Epithelial cell of esophagus (primary cell): ENCODE results near the gene EGFR.

ENCODE experiments used
- DNase-seq: peaks from one replicate; pipeline ENCODE4 v3.0.0; 2010; ENCODE audit warnings: low read depth
- H3K4me3 ChIP-seq: 2 replicates; pipeline ENCODE4 v1.5.1; 2011; ENCODE audit warnings: mild to moderate bottlenecking, low read length, control low read depth
- CTCF ChIP-seq: IDR thresholded peaks from 2 replicates; pipeline ENCODE4 v1.5.1; 2011; ENCODE audit warnings: low read depth, mild to moderate bottlenecking, low read length, control low read depth, inconsistent platforms; ENCODE audit not compliant: insufficient read depth; ENCODE audit errors: missing control alignments

The EGFR gene

GRCh38 chr7:55006499-55006898 lies 12.3 kb upstream of the EGFR start:
- no peak overlapping the region for H3K4me3 ChIP-seq
- DNase-seq: no peak
- no peak for TF ChIP-seq CTCF

DNA sequence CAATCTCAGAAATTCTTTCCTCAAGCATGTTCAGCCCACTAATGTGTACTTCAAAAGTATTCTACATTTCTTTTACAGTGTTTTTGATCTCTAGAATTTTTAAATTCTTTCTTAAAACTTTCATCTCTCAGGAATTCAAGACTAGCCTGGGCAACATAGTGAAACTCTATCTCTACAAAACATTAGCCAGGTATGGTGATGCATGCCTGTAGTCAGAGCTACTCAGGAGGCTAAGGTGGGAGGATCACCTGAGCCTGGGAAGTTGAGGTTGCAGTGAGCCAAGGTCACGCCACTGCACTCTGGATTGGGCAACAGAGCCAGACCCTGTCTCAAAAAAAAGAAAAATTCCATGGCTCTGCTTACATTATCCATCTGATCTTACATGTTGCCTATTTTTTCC lies 5.0 kb upstream of the EGFR start:
- TF ChIP-seq CTCF: no peak
- H3K4me3 ChIP-seq: no peak overlapping the region

GRCh38 chr7:55016061-55016745 lies 2.6 kb upstream of the EGFR start:
- no peak overlapping the region for H3K4me3 ChIP-seq
- no peak for TF ChIP-seq CTCF
- no peak for DNase-seq

More for the DNA sequence above, 5.0 kb upstream of the EGFR start:
- DNase-seq: peak; percentile 75

GRCh38 chr7:55016746-55017090 lies 2.1 kb upstream of the EGFR start:
- TF ChIP-seq CTCF: no peak
- no peak for DNase-seq
- no peak overlapping the region for H3K4me3 ChIP-seq

DNA sequence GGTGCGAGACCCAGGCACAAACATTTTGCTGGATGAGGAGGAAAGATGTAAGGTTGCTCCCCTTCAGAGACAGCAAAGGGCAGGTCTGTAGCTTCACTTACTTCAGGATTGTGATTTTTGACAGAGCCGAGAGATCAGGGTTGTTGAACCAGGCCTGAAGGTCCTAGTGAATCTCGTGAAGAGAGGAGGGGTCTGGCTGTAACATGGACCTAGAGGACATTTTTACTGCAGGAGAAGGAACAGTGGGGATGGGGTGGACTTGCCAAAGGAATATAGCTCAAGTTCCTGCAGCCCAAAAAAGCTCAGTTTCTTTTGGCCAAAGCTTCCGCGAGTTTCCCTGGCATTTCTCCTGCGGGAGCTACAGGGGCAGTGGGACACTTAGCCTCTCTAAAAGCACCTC lies 976 bp upstream of the EGFR start:
- DNase-seq: no peak
- H3K4me3 ChIP-seq: no peak overlapping the region
- no peak for TF ChIP-seq CTCF

GRCh38 chr7:55019191-55019690 lies 424 bp downstream of the EGFR start:
- TF ChIP-seq CTCF: no peak
- H3K4me3 ChIP-seq: peak overlapping the region; percentile 87
- peak; percentile 45 for DNase-seq
